PC-9 (cell line): ENCODE results near the gene ARHGDIA. TPM values are rescaled to one million over a fixed set of nuclear protein-coding genes. Genes with fewer than 3 reads are reported as not detected.

Experiments used
- BruUV-seq: library from RNA; stranded (reverse); fragments of 400-500 nt; replicated peaks from 2 replicates; lab custom pipeline; 2021; lab: Mats Ljungman, UMichigan
- CTCF ChIA-PET: fragments of 300-600 bp; sonication (Branson Sonifier 250); formaldehyde crosslinking; loops from one replicate; lab custom pipeline; 2022; ENCODE audit warnings: antibody characterized with exemption; lab: Charles Lee
- POLR2A ChIA-PET: fragments of 300-600 bp; sonication (Branson Sonifier 250); formaldehyde crosslinking; loops from one replicate; lab custom pipeline; 2022; ENCODE audit warnings: antibody characterized with exemption; ENCODE audit not compliant: unreplicated experiment; lab: Charles Lee
- DNase-seq, 2 experiments: peaks; one replicate each; pipeline versions ENCODE4 v3.0.0 to v3.0.0-alpha.2; 2015 to 2022; ENCODE audit warnings: mixed read lengths in 1 of 2
- H2AFZ ChIP-seq: fragments of 200-600 bp; sonication (generic); 2 replicates; pipeline ENCODE4 v1.8.1; 2017; ENCODE audit warnings: antibody characterized with exemption
- H3F3A ChIP-seq: fragments of 200-600 bp; sonication (generic); 2 replicates; pipeline ENCODE4 v1.8.1; 2017; ENCODE audit warnings: antibody characterized with exemption, mild to moderate bottlenecking, low read depth; ENCODE audit not compliant: insufficient read depth
- H3K27ac ChIP-seq: fragments of 200-600 bp; sonication (generic); 2 replicates; pipeline ENCODE4 v1.6.1; 2016; ENCODE audit warnings: mixed run types
- H3K27me3 ChIP-seq: fragments of 200-600 bp; sonication (generic); 2 replicates; pipeline ENCODE4 v1.6.1; 2016; ENCODE audit warnings: low read depth, mixed run types; ENCODE audit not compliant: insufficient read depth
- H3K36me3 ChIP-seq: fragments of 200-600 bp; sonication (generic); 2 replicates; pipeline ENCODE4 v1.6.1; 2016; ENCODE audit warnings: low read depth, mixed run types
- H3K4me1 ChIP-seq: fragments of 200-600 bp; sonication (generic); replicated peaks from 2 replicates; pipeline ENCODE4 v1.6.1; 2016; ENCODE audit warnings: mixed run types; ENCODE audit not compliant: insufficient read depth
- H3K4me2 ChIP-seq: fragments of 200-600 bp; sonication (generic); 2 replicates; pipeline ENCODE4 v1.6.1; 2017; ENCODE audit warnings: mixed run types
- H3K4me3 ChIP-seq: fragments of 200-600 bp; sonication (generic); 2 replicates; pipeline ENCODE4 v1.6.1; 2016; ENCODE audit warnings: mixed run types
- H3K79me2 ChIP-seq: fragments of 200-600 bp; sonication (generic); 2 replicates; pipeline ENCODE4 v1.6.1; 2017; ENCODE audit warnings: low read depth, mixed run types
- H3K9me2 ChIP-seq: fragments of 200-600 bp; sonication (generic); 2 replicates; pipeline ENCODE4 v1.8.1; 2017; ENCODE audit warnings: mild to moderate bottlenecking; ENCODE audit not compliant: insufficient read depth
- H3K9me3 ChIP-seq: fragments of 200-600 bp; sonication (generic); 2 replicates; pipeline ENCODE4 v1.8.1; 2016; ENCODE audit warnings: low read depth; ENCODE audit not compliant: insufficient read depth
- H4K20me1 ChIP-seq: fragments of 200-600 bp; sonication (generic); 2 replicates; pipeline ENCODE4 v1.8.1; 2017; ENCODE audit not compliant: insufficient read depth
- EZH2 ChIP-seq: fragments of 200-600 bp; sonication (generic); IDR thresholded peaks from 2 replicates; pipeline ENCODE4 v1.8.0; 2017; ENCODE audit warnings: antibody characterized with exemption, low read depth
- intact Hi-C: fragments of 100-400 bp; cut with micrococcal nuclease; formaldehyde crosslinking; loops from one replicate; pipeline ENCODE4 v1.10.0; 2022; ENCODE audit not compliant: unreplicated experiment
- total RNA-seq: library from RNA; stranded (reverse); gene quantifications from 2 replicates; pipeline ENCODE4 v1.2.3, GENCODE V29; 2021
- TF ChIP-seq, protein P1 (sequence below): fragments of 200-600 bp; sonication (generic); conservative IDR thresholded peaks from 2 replicates; pipeline ENCODE4 v1.6.1; 2017; ENCODE audit warnings: mixed run types, antibody characterized with exemption, mild to moderate bottlenecking, moderate library complexity

Gene ARHGDIA
- total RNA-seq, 1 experiment from 2014 or later: 309 TPM

- peak within 1 kb of the TSS; percentile 66 for H3K4me3 ChIP-seq
- peak within 1 kb of the TSS; percentile 62 for H3K27ac ChIP-seq
- no peak within 1 kb of the TSS for H2AFZ ChIP-seq
- peaks cover 56% of the 10 kb centered on the region for H3F3A ChIP-seq
- TF ChIP-seq, protein P1, sequence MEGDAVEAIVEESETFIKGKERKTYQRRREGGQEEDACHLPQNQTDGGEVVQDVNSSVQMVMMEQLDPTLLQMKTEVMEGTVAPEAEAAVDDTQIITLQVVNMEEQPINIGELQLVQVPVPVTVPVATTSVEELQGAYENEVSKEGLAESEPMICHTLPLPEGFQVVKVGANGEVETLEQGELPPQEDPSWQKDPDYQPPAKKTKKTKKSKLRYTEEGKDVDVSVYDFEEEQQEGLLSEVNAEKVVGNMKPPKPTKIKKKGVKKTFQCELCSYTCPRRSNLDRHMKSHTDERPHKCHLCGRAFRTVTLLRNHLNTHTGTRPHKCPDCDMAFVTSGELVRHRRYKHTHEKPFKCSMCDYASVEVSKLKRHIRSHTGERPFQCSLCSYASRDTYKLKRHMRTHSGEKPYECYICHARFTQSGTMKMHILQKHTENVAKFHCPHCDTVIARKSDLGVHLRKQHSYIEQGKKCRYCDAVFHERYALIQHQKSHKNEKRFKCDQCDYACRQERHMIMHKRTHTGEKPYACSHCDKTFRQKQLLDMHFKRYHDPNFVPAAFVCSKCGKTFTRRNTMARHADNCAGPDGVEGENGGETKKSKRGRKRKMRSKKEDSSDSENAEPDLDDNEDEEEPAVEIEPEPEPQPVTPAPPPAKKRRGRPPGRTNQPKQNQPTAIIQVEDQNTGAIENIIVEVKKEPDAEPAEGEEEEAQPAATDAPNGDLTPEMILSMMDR: no peak
- TF ChIP-seq EZH2: no peak
- peaks cover 67% of the 10 kb centered on the region for H3K79me2 ChIP-seq
- ChIA-PET POLR2A (interaction anchor here (0.6 to 1.0 kb wide), 3 partner anchors 9 to 189 kb away, joined by 4 to 8 read pairs (median 5); no protein-coding TSS in a partner anchor), CTCF (interaction anchor here (0.8 kb wide), 1 partner anchor 8 kb away, joined by 3 read pairs; no protein-coding TSS in a partner anchor)
- H4K20me1 ChIP-seq: peaks cover 12% of the 10 kb centered on the region; the same call in 1 of the 2 replicates
- no peaks in the 10 kb centered on the region for H3K27me3 ChIP-seq
- H3K9me3 ChIP-seq: no peaks in the 10 kb centered on the region
- peaks cover 51% of the 10 kb centered on the region for H3K4me1 ChIP-seq
- BruUV-seq: no TSS peak
- no peaks in the 10 kb centered on the region for H3K36me3 ChIP-seq
- peak; percentile 43 to 71 for DNase-seq
- H3K4me2 ChIP-seq: peak within 1 kb of the TSS; percentile 96
- no peaks in the 10 kb centered on the region for H3K9me2 ChIP-seq
- intact Hi-C loops: loop anchor here (1.0 kb wide), 1 partner anchor 9 kb away; no protein-coding TSS in a partner anchor
These were observed 46.6 kb upstream of the ARHGDIA start, which contains the start of gene SIRT7 for GRCh38 chr17:81917565-81918332. TSS of gene SIRT7 (minus strand) at chr17:81918176. CDS start at chr17:81918131, 45 bp downstream.

DNA sequence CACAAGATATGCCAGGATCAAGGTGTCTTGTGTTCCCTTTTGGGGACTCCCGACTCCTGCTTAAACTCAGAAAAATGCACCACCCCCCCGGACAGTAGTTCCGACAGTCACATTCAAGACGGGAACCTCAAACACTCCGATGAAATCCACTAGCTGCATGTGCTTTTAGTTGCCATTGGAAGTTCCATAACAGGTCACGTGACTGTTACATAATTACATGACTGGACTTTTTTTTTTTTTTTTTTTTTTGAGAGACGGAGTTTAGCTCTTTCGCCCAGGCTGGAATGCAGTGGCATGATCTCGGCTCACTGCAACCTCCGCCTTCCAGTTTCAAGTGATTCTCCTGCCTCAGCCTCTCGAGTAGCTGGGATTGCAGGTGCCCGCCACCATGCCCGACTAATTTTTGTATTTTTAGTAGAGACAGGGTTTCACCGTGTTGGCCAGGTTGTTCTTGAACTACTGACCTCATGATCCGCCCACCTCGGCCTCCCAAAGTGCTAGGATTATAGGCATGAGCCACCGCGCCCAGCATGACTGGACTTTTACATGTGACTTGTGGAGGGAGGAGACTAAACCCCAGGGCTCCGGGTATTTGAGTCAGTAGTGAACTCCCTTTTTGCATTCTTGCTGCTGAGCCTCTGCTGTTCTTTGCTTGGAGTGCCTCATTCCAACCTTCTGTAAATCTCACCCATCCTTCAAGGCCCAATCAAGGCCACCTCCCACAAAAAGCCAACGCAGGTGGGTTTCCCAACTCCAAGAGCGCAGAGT, 45.3 kb upstream of the ARHGDIA start:
- Histone ChIP-seq H3K79me2 (peaks cover 54% of the 10 kb centered on the region), H4K20me1 (peaks cover 8% of the 10 kb centered on the region; the same call in 1 of the 2 replicates), H3K27me3 (no peaks in the 10 kb centered on the region), H3K27ac (peak overlapping the region; percentile 62), H2AFZ (no peak overlapping the region), H3K4me3 (peak overlapping the region; percentile 66), H3K4me1 (peaks cover 50% of the 10 kb centered on the region), H3K36me3 (no peaks in the 10 kb centered on the region; the same call in 1 of the 2 replicates), H3K4me2 (peak overlapping the region; percentile 96), H3F3A (peaks cover 65% of the 10 kb centered on the region), H3K9me2 (no peaks in the 10 kb centered on the region), H3K9me3 (no peaks in the 10 kb centered on the region)
- TF ChIP-seq, protein P1: no peak
- TF ChIP-seq EZH2: no peak
- peak; percentile 79 to 80 for DNase-seq
- BruUV-seq: no TSS peak
- ChIA-PET CTCF (no interaction called here), POLR2A (interaction anchor here (1.0 kb wide), 1 partner anchor 10 kb away, joined by 8 read pairs; no protein-coding TSS in a partner anchor)
- intact Hi-C loops: no loop called here

GRCh38 chr17:81915331-81915730, 44.2 kb upstream of the ARHGDIA start:
- intact Hi-C loops: no loop called here
- no peak overlapping the region for H3K4me3 ChIP-seq
- H3K27ac ChIP-seq: no peak overlapping the region
- DNase-seq: no peak
- POLR2A ChIA-PET: interaction anchor here (0.7 kb wide), 1 partner anchor 945 kb away, joined by 4 read pairs; no protein-coding TSS in a partner anchor
- CTCF ChIA-PET: interaction anchor here (0.5 to 0.6 kb wide), 2 partner anchors 15 to 76 kb away, joined by 3 read pairs; no protein-coding TSS in a partner anchor
- H3K27me3 ChIP-seq: no peaks in the 10 kb centered on the region
- H2AFZ ChIP-seq: no peak overlapping the region
- no peak for TF ChIP-seq EZH2
- TF ChIP-seq, protein P1: no peak
- peaks cover 43% of the 10 kb centered on the region for H3K79me2 ChIP-seq
- no TSS peak for BruUV-seq
- H3K9me2 ChIP-seq: no peaks in the 10 kb centered on the region
- H3K9me3 ChIP-seq: no peaks in the 10 kb centered on the region
- peaks cover 48% of the 10 kb centered on the region for H3K4me1 ChIP-seq
- no peak overlapping the region for H3K4me2 ChIP-seq
- H3F3A ChIP-seq: peaks cover 60% of the 10 kb centered on the region
- peaks cover 4% of the 10 kb centered on the region; the same call in 1 of the 2 replicates for H4K20me1 ChIP-seq
- no peaks in the 10 kb centered on the region; the same call in 1 of the 2 replicates for H3K36me3 ChIP-seq
